ENCODE data around the gene C15orf40. TPM values are rescaled to one million over a fixed set of nuclear protein-coding genes. Genes with fewer than 3 reads are reported as not detected.
A peak's percentile ranks its signal among the peaks of the same experiment; 100 is the strongest.
"Not testable (repeated sequence)": the region's sequence is repeated elsewhere in the genome, so short reads cannot be mapped to it uniquely, and the experiment has no call there.

The C15orf40 gene
- total RNA-seq, 4 donors from 2014 or later: 5.9 to 14.6 (median 9.5) TPM

DNA sequence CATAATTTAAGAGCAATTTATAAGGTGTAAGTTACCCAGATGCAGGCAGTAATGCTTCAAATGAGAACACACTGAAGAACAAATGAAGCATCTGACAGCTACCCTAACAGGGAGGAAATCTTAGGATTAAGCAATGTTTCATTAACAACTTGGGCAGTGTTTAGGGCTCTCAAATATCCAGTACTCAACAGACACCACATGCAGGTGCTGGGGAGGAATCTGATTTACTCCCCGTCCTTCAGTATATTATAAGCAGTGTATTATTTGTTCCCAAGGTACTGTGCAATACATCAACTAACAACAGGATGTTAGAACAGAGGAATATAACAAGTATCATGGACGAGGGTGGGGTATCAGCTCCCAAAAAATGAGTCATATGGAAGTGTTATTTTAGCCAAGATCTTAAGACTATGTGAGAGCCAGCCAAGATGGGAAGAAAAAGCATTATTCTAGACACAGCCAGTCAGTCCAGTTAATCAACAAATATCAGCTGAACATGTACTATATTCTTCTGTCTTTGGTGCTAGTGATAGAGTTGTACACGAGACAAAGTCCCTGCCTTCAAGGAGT lies 35.2 kb upstream of the C15orf40 start:
- Histone ChIP-seq H3K36me3 (peaks cover 0 to 26% of the 10 kb centered on the region in 2 donors), H3K27ac (peak overlapping the region; percentile 61 to 77 (median 75)), H3K9me3 (no peaks in the 10 kb centered on the region), H3K27me3 (no peaks in the 10 kb centered on the region), H3K4me3 (no peak overlapping the region), H3K4me1 (peaks cover 29 to 41% of the 10 kb centered on the region in 2 donors)
- TF ChIP-seq POLR2A (IDR thresholded peaks at IDR 0.05): no peak
- TF ChIP-seq, protein P1, sequence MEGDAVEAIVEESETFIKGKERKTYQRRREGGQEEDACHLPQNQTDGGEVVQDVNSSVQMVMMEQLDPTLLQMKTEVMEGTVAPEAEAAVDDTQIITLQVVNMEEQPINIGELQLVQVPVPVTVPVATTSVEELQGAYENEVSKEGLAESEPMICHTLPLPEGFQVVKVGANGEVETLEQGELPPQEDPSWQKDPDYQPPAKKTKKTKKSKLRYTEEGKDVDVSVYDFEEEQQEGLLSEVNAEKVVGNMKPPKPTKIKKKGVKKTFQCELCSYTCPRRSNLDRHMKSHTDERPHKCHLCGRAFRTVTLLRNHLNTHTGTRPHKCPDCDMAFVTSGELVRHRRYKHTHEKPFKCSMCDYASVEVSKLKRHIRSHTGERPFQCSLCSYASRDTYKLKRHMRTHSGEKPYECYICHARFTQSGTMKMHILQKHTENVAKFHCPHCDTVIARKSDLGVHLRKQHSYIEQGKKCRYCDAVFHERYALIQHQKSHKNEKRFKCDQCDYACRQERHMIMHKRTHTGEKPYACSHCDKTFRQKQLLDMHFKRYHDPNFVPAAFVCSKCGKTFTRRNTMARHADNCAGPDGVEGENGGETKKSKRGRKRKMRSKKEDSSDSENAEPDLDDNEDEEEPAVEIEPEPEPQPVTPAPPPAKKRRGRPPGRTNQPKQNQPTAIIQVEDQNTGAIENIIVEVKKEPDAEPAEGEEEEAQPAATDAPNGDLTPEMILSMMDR (IDR thresholded peaks at IDR 0.05 in 4 of 5, conservative IDR thresholded peaks at IDR 0.05 in 1 of 5): no peak
- intact Hi-C loops (cut with DNase I; ENCODE audit: low total_unique reads) (loop anchor here (5.0 kb wide), 2 partner anchors 34 to 61 kb away; partner anchors contain the start of genes C15orf40 and TM6SF1), in situ Hi-C loops (cut with MboI; ENCODE audit: low sequenced_read_pairs in 4 of 4) (no loop called here)
- ATAC-seq (peak; percentile 75 to 92), DNase-seq (no peak)

DNA sequence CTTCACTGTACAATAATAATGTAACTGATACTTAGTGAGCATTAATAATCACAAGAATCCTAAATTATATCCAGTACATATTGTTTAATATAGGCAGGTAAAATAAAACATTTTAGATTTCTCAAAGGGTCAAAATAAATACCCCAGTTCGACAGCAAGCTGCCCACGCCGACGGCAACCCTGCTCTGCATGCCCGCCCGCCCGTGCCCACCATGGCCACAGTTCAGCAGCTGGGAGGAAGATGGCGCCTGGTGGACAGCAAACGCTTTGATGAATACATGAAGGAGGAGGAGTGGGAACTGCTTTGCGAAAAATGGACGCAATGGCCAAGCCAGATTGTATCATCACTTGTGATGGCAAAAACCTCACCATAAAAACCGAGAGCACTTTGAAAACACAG lies 32.7 kb upstream of the C15orf40 start:
- peak overlapping the region in 1 of 4 donors; percentile 77 for H3K27ac ChIP-seq
- peaks cover 29 to 41% of the 10 kb centered on the region in 2 donors for H3K4me1 ChIP-seq
- ATAC-seq: no peak
- in situ Hi-C loops (cut with MboI; ENCODE audit: low sequenced_read_pairs in 4 of 4): no loop called here
- TF ChIP-seq, protein P1 (IDR thresholded peaks at IDR 0.05 in 4 of 5, conservative IDR thresholded peaks at IDR 0.05 in 1 of 5): no peak
- TF ChIP-seq POLR2A (IDR thresholded peaks at IDR 0.05): no peak
- H3K36me3 ChIP-seq: peaks cover 0 to 33% of the 10 kb centered on the region in 2 donors
- no peak for DNase-seq
- intact Hi-C loops (cut with DNase I; ENCODE audit: low total_unique reads): no loop called here
- no peaks in the 10 kb centered on the region for H3K27me3 ChIP-seq
- H3K4me3 ChIP-seq: no peak overlapping the region
- no peaks in the 10 kb centered on the region for H3K9me3 ChIP-seq

DNA sequence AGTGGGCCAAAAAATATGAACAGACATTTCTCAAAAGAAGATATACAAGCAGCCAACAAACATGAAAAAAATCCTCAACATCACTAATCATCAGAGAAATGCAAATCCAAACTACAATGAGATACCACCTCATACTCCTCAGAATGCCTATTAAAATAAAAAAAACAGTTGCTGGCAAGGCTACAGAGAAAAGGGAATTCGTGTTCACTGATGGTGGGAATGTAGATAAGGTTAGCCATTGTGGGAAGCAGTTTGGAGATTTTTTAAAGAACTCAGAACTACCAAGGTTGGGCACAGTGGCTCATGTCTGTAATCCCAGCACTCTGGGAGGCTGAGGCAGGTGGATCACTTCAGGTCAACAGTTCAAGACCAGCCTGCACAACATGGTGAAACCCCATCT lies 27.8 kb upstream of the C15orf40 start:
- ATAC-seq (no peak), DNase-seq (no peak)
- H3K4me1 ChIP-seq: peaks cover 0 to 14% of the 10 kb centered on the region in 2 donors
- H3K27me3 ChIP-seq: no peaks in the 10 kb centered on the region
- no peak overlapping the region for H3K4me3 ChIP-seq
- peaks cover 0 to 22% of the 10 kb centered on the region in 2 donors for H3K36me3 ChIP-seq
- H3K27ac ChIP-seq: peak overlapping the region in 1 of 4 donors; percentile 1
- H3K9me3 ChIP-seq: no peaks in the 10 kb centered on the region
- intact Hi-C loops (cut with DNase I; ENCODE audit: low total_unique reads) (no loop called here), in situ Hi-C loops (cut with MboI; ENCODE audit: low sequenced_read_pairs in 4 of 4) (no loop called here)
- TF ChIP-seq, protein P1 (IDR thresholded peaks at IDR 0.05 in 4 of 5, conservative IDR thresholded peaks at IDR 0.05 in 1 of 5): no peak
- no peak for TF ChIP-seq POLR2A (IDR thresholded peaks at IDR 0.05)

DNA sequence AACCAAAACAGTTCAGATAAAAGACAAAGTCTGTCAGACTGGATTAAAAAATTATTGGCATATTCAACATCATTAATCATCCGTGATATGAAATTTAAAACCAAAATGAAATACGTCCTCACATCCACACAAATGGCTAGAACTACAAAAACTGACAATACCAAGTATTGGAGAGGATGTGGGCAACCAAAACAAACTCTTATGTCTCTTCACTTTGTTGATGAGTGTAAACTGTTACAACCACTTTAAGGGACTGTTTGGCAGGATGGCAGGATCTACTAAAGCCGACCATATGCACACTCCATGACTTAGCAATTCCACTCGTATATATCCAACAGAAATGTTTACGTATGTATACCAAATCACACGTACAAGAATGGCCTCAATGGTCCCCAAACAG lies 24.8 kb upstream of the C15orf40 start:
- DNase-seq (no peak), ATAC-seq (no peak)
- no peak for TF ChIP-seq POLR2A (IDR thresholded peaks at IDR 0.05)
- TF ChIP-seq, protein P1 (IDR thresholded peaks at IDR 0.05 in 4 of 5, conservative IDR thresholded peaks at IDR 0.05 in 1 of 5): no peak
- in situ Hi-C loops (cut with MboI; ENCODE audit: low sequenced_read_pairs in 4 of 4): no loop called here
- H3K4me1 ChIP-seq: peaks cover 0 to 5% of the 10 kb centered on the region in 2 donors
- H3K27ac ChIP-seq: peak overlapping the region in 2 of 4 donors; percentile 47 to 50
- intact Hi-C loops (cut with DNase I; ENCODE audit: low total_unique reads): no loop called here
- no peaks in the 10 kb centered on the region for H3K27me3 ChIP-seq
- peaks cover 0 to 14% of the 10 kb centered on the region in 2 donors for H3K36me3 ChIP-seq
- H3K4me3 ChIP-seq: no peak overlapping the region
- H3K9me3 ChIP-seq: no peaks in the 10 kb centered on the region

DNA sequence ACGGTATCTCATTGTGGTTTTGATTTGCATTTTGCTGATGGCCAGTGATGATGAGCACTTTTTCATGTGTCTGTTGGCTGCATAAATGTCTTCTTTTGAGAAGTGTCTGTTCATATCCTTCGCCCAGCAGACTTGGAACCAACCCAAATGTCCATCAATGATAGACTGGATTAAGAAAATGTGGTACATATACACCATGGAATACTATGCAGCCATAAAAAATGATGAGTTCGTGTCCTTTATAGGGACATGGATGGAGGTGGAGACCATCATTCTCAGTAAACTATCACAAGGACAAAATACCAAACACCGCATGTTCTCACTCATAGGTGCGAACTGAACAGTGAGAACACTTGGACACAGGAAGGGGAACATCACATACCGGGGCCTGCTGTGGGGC lies 19.8 kb upstream of the C15orf40 start:
- H3K4me1 ChIP-seq; in situ Hi-C loops (cut with MboI; ENCODE audit: low sequenced_read_pairs in 4 of 4); H3K9me3 ChIP-seq; DNase-seq; intact Hi-C loops (cut with DNase I; ENCODE audit: low total_unique reads); H3K27me3 ChIP-seq; ATAC-seq; H3K4me3 ChIP-seq; H3K27ac ChIP-seq: not testable (repeated sequence)
- peaks cover 4 to 36% of the 10 kb centered on the region in 2 donors for H3K36me3 ChIP-seq
